Adrenal gland (tissue), 12 donors: ENCODE measurements around the gene HRAS. TPM values are rescaled to one million over a fixed set of nuclear protein-coding genes. Genes with fewer than 3 reads are reported as not detected.

Experiments
- DNase-seq, 7 donors: peaks; one replicate each; pipeline ENCODE4 v3.0.0-alpha.2; 2019 to 2020
- H3K27ac ChIP-seq, 5 donors: fragments of 200-600 bp; sonication (generic) in 4 of 5; 1 replicate in 3 of 5; 2 replicates in 2 of 5; pipeline versions ENCODE4 v1.5.1 to v1.8.0; 2016 to 2020; ENCODE audit warnings: mild to moderate bottlenecking in 1 of 5
- H3K27me3 ChIP-seq: fragments of 200-600 bp; 2 replicates; pipeline ENCODE4 v1.8.0; 2021
- H3K36me3 ChIP-seq, 2 donors: fragments of 200-600 bp; replicated peaks in 1 of 2; 1 replicate in 1 of 2; 2 replicates in 1 of 2; pipeline versions ENCODE4 v1.5.1 to v1.8.0; 2018 to 2022
- H3K4me1 ChIP-seq, 2 donors: fragments of 200-600 bp; replicated peaks in 1 of 2; 1 replicate in 1 of 2; 2 replicates in 1 of 2; pipeline versions ENCODE4 v1.5.1 to v1.8.0; 2018 to 2021
- H3K4me3 ChIP-seq, 4 donors: fragments of 200-600 bp; sonication (generic) in 3 of 4; one replicate each; pipeline ENCODE4 v1.5.1; 2016 to 2018
- H3K9me3 ChIP-seq, 3 donors: fragments of 200-600 bp; sonication (generic) in 1 of 3; replicated peaks in 1 of 3; 1 replicate in 2 of 3; 2 replicates in 1 of 3; pipeline versions ENCODE4 v1.5.1 to v1.8.0; 2016 to 2021
- CTCF ChIP-seq, 6 experiments: fragments of 450-650 bp in 4 of 6; fragments of 200-600 bp in 2 of 6; sonication (generic) in 1 of 6; IDR thresholded peaks; 1 replicate in 5 of 6; 2 replicates in 1 of 6; pipeline versions ENCODE4 v1.5.1 to v1.8.0; 2016 to 2021; ENCODE audit warnings: antibody characterized with exemption in 6 of 6, mild to moderate bottlenecking in 2 of 6, moderate library complexity in 1 of 6
- POLR2A ChIP-seq, 2 donors: fragments of 450-650 bp; IDR thresholded peaks; one replicate each; pipeline ENCODE4 v1.6.1; 2017; ENCODE audit warnings: antibody characterized with exemption in 2 of 2, mild to moderate bottlenecking in 2 of 2, moderate library complexity in 1 of 2
- WGBS, 4 donors: extraction: QIAGEN DNeasy Blood & Tissue Kit in 2 of 4; methylation state at CpG; one replicate each; pipeline versions ENCODE4 v1.1.5 to v1.1.7; 2013 to 2017; 5-methylcytosine and 5-hydroxymethylcytosine counted together
- intact Hi-C, 2 donors: fragments of 100-400 bp; cut with DNase I; formaldehyde crosslinking; loops; one replicate each; pipeline versions ENCODE4 v1.14.1 to v1.15.0; 2022 to 2023
- polyA plus RNA-seq, 3 donors: library from polyadenylated mRNA; stranded (reverse); fragments of 200-250 nt in 2 of 3; fragments of 350-450 nt in 1 of 3; fragmentation: Illumina TruSeq in 1 of 3; extraction: RNeasy Lipid Tissue Mini Kit (QIAGEN cat#74804) in 1 of 3; gene quantifications; one replicate each; pipeline ENCODE4 v1.2.3, GENCODE V29; 2013 to 2014
- total RNA-seq, 9 donors: library from RNA; depleted of rRNA in 4 of 9; stranded (reverse); fragments of >200 nt in 4 of 9; fragments of 120-200 nt in 1 of 9; fragmentation: NEBNext Ultra II Directional in 1 of 9; extraction: Animal tissue kit (Norgen Biotek cat#: 25700) in 1 of 9; gene quantifications; one replicate each; pipeline versions ENCODE4 v1.1.0 to v1.2.4, GENCODE V29; 2013 to 2023
- donor health status: healthy with polysubstance abuse.
- donor health status: Bipolar disorder and iron deficiency.
- donor health status: DM: yes; HTN: yes; CAD: no.
- donor health status: DM: no; HTN: no; CAD: no.
- donor health status: DM: no; HTN: no; CAD: no.
- donor health status: DM: yes; HTN: yes; CAD: no.

HRAS gene
- total and polyA plus RNA-seq, 12 donors, result 10.8 to 190 (median 39.0) TPM

- peaks cover 14 to 24% of the 10 kb centered on the region in 2 donors for H3K4me1 ChIP-seq
- no peak for DNase-seq
- H3K27ac ChIP-seq, result no peak overlapping the region
- TF ChIP-seq CTCF (IDR thresholded peaks at IDR 0.05), result no peak
- no peak for TF ChIP-seq POLR2A (IDR thresholded peaks at IDR 0.05)
- 87 to 89% (median 88%) methylated on average over 10 to 23 of the region's 23 CpGs for WGBS, 4 donors
- H3K9me3 ChIP-seq, result no peaks in the 10 kb centered on the region
- intact Hi-C loops, result no loop called here
- no peak overlapping the region for H3K4me3 ChIP-seq
- no peaks in the 10 kb centered on the region for H3K27me3 ChIP-seq
- H3K36me3 ChIP-seq, result peaks cover 0 to 27% of the 10 kb centered on the region in 2 donors
Observed at GRCh38 chr11:532527-532985, 2.8 kb downstream of the HRAS start.

GRCh38 chr11:531919-532526, 3.4 kb downstream of the HRAS start:
- Histone ChIP-seq H3K4me3 (no peak overlapping the region), H3K36me3 (peaks cover 0 to 27% of the 10 kb centered on the region in 2 donors), H3K9me3 (no peaks in the 10 kb centered on the region), H3K27ac (no peak overlapping the region), H3K4me1 (peaks cover 11 to 18% of the 10 kb centered on the region in 2 donors), H3K27me3 (no peaks in the 10 kb centered on the region)
- DNase-seq, result no peak
- intact Hi-C loops, result no loop called here
- 83 to 93% (median 91%) methylated on average over 11 to 18 of the region's 18 CpGs for WGBS, 4 donors
- TF ChIP-seq POLR2A (IDR thresholded peaks at IDR 0.05) (no peak), CTCF (IDR thresholded peaks at IDR 0.05) (no peak)

- no peaks in the 10 kb centered on the region for H3K9me3 ChIP-seq
- intact Hi-C loops, result no loop called here
- no peaks in the 10 kb centered on the region for H3K27me3 ChIP-seq
- peaks cover 0 to 27% of the 10 kb centered on the region in 2 donors for H3K36me3 ChIP-seq
- no peak for DNase-seq
- TF ChIP-seq CTCF (IDR thresholded peaks at IDR 0.05) (no peak), POLR2A (IDR thresholded peaks at IDR 0.05) (no peak)
- no peak overlapping the region for H3K27ac ChIP-seq
- H3K4me3 ChIP-seq, result no peak overlapping the region
- 88 to 92% (median 90%) methylated on average over 16 to 28 of the region's 28 CpGs for WGBS, 4 donors
- peaks cover 10 to 12% of the 10 kb centered on the region in 2 donors for H3K4me1 ChIP-seq
Observed at GRCh38 chr11:530960-531831, 4.2 kb downstream of the HRAS start.

DNA sequence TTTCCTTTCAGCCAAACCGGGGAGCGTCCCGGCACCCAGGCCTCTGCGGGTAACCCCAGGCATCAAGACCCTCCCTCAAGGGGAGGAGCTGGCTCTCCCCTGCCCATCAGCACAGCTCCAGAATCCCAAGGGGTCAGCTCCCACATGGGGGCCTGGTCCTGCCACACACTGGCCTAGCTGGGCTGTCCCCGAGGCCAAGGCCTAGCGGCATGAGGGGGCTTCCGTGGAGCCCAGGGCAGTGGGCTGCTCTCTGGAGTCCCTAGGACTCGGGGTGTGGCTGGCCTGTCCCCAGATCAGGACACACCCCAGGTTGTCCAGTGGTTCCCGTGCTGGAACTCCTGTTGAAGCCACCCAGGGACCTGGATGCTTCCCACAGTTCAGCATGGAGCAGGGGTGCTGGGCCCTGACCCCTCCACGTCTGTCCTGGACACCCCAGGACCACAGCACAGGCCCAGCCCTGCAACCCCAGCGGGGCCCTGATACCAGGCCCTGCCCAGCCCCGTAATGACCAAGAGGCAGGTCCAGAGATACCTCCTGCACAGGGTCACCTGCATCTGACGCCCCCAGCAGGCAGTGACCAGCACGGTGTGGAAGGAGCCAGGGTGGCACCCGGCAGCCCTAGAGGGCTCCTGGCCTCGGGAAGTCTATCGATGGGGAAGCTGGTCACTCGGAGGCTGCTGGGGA, 5.5 kb downstream of the HRAS start:
- intact Hi-C loops, result no loop called here
- WGBS, 4 donors, result 83 to 90% (median 86%) methylated on average over 5 to 18 of the region's 18 CpGs
- TF ChIP-seq POLR2A (IDR thresholded peaks at IDR 0.05), result no peak
- TF ChIP-seq CTCF (IDR thresholded peaks at IDR 0.05), result no peak

More for the DNA sequence above, 5.5 kb downstream of the HRAS start:
- H3K4me3 ChIP-seq, result no peak overlapping the region
- H3K36me3 ChIP-seq, result peaks cover 0 to 27% of the 10 kb centered on the region in 2 donors
- no peak for DNase-seq
- no peaks in the 10 kb centered on the region for H3K27me3 ChIP-seq
- peaks cover 6 to 8% of the 10 kb centered on the region in 2 donors for H3K4me1 ChIP-seq
- H3K9me3 ChIP-seq, result no peaks in the 10 kb centered on the region
- H3K27ac ChIP-seq, result no peak overlapping the region
